SU-DHL-6 (cell line): Measurements from ENCODE around the gene INSC.

Experiments
- H2AFZ ChIP-seq: fragments of 200-600 bp; sonication (generic); 2 replicates; pipeline ENCODE4 v1.6.1; 2014; ENCODE audit warnings: low read depth, mild to moderate bottlenecking, moderate library complexity, mixed read lengths, antibody characterized with exemption, low read length; ENCODE audit not compliant: severe bottlenecking
- H3F3A ChIP-seq: fragments of 200-600 bp; shearing (Covaris generic); 2 replicates; pipeline ENCODE4 v1.6.0; 2016; ENCODE audit warnings: antibody characterized with exemption, mild to moderate bottlenecking; ENCODE audit not compliant: insufficient read depth
- H3K27ac ChIP-seq: fragments of 200-600 bp; sonication (generic); 2 replicates; pipeline ENCODE4 v1.5.1; 2016; ENCODE audit warnings: low read depth, mild to moderate bottlenecking, low read length, moderate library complexity, mixed read lengths
- H3K27me3 ChIP-seq: fragments of 200-600 bp; sonication (generic), shearing (Covaris generic); 2 replicates; pipeline ENCODE4 v1.6.0; 2014; ENCODE audit warnings: mild to moderate bottlenecking, low read length
- H3K36me3 ChIP-seq: fragments of 200-600 bp; sonication (generic); 2 replicates; pipeline ENCODE4 v1.6.1; 2014; ENCODE audit warnings: mild to moderate bottlenecking, low read length, mixed read lengths
- H3K4me2 ChIP-seq: fragments of 300-600, 200-600 bp; shearing (Covaris generic), sonication (generic); 2 replicates; pipeline ENCODE4 v1.6.0; 2014; ENCODE audit warnings: low read length, low read depth, mild to moderate bottlenecking; ENCODE audit not compliant: poor library complexity, severe bottlenecking
- H3K4me3 ChIP-seq: fragments of 200-600 bp; sonication (generic); 2 replicates; pipeline ENCODE4 v1.5.1; 2014; ENCODE audit warnings: antibody characterized with exemption, low read length, mild to moderate bottlenecking, mixed read lengths; ENCODE audit not compliant: insufficient read depth, poor library complexity, severe bottlenecking
- H3K79me2 ChIP-seq: fragments of 200-600 bp; sonication (generic); 2 replicates; pipeline ENCODE4 v1.6.1; 2014; ENCODE audit warnings: mild to moderate bottlenecking, low read length, moderate library complexity; ENCODE audit not compliant: insufficient read depth
- H3K9ac ChIP-seq: fragments of 200-600 bp; sonication (generic); 2 replicates; pipeline ENCODE4 v1.7.0; 2014; ENCODE audit warnings: mild to moderate bottlenecking, low read length
- H3K9me2 ChIP-seq: fragments of 200-600 bp; sonication (generic); replicated peaks from 2 replicates; pipeline ENCODE4 v1.6.1; 2014; ENCODE audit warnings: low read length; ENCODE audit not compliant: insufficient read depth
- H3K9me3 ChIP-seq: fragments of 200-600 bp; sonication (generic); 2 replicates; pipeline ENCODE4 v1.6.1; 2014; ENCODE audit warnings: low read length, mixed read lengths; ENCODE audit not compliant: insufficient read depth
- H4K20me1 ChIP-seq: fragments of 200-600 bp; sonication (generic); 2 replicates; pipeline ENCODE4 v1.6.1; 2014; ENCODE audit warnings: low read depth, mild to moderate bottlenecking, antibody characterized with exemption, low read length, moderate library complexity, mixed read lengths
- EZH2phosphoT487 ChIP-seq: fragments of 200-600 bp; sonication (generic), shearing (Covaris generic); conservative IDR thresholded peaks from 2 replicates; pipeline ENCODE4 v1.6.1; 2018; ENCODE audit warnings: mild to moderate bottlenecking, antibody characterized with exemption, low read length, moderate library complexity, mixed read lengths
- TF ChIP-seq, protein P1 (sequence below): fragments of 200-600 bp; sonication (generic); IDR thresholded peaks from one replicate; pipeline ENCODE4 v1.5.1; 2017; ENCODE audit warnings: antibody characterized with exemption, mild to moderate bottlenecking, low read length, moderate library complexity; ENCODE audit not compliant: insufficient read depth, poor library complexity, severe bottlenecking

INSC gene

DNA sequence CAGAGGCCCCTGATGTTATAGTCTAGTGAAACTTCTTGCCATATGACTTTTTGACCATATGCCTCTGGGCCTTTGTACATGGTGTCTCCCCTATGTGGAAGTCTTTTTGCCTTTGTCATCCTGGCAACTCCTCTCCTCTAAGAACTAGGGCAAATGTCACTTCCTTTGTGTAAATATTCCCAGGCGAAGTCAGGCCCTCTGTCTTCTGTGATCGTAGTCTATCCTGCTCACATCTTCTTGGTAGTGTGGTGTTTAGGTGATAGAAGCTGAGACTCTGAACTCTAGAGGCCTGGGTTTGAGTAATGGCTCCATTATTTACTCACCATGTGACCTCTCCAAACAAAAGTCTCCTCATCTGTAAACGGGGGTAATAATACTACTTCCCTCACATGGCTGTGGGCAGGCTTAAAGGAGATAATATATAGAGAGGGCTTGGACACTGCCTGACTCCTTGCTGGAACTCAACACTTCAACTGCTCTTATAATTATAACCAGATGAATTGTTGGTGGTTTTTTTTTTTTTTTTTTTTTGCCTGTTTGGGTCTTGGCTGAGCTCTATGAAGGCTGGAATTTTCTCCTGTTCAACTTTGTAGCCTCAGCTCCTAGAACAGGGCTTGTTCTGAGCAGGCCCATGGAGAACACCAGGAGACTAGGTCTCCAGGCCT lies 43.8 kb downstream of the INSC start:
- H3K9ac ChIP-seq, result no peak overlapping the region
- no peaks in the 10 kb centered on the region for H3K27me3 ChIP-seq
- H3K9me3 ChIP-seq, result no peaks in the 10 kb centered on the region
- H3K79me2 ChIP-seq, result no peaks in the 10 kb centered on the region
- no peaks in the 10 kb centered on the region for H3F3A ChIP-seq
- H3K27ac ChIP-seq, result no peak overlapping the region
- no peak overlapping the region for H2AFZ ChIP-seq
- no peak for TF ChIP-seq EZH2phosphoT487
- TF ChIP-seq, protein P1, sequence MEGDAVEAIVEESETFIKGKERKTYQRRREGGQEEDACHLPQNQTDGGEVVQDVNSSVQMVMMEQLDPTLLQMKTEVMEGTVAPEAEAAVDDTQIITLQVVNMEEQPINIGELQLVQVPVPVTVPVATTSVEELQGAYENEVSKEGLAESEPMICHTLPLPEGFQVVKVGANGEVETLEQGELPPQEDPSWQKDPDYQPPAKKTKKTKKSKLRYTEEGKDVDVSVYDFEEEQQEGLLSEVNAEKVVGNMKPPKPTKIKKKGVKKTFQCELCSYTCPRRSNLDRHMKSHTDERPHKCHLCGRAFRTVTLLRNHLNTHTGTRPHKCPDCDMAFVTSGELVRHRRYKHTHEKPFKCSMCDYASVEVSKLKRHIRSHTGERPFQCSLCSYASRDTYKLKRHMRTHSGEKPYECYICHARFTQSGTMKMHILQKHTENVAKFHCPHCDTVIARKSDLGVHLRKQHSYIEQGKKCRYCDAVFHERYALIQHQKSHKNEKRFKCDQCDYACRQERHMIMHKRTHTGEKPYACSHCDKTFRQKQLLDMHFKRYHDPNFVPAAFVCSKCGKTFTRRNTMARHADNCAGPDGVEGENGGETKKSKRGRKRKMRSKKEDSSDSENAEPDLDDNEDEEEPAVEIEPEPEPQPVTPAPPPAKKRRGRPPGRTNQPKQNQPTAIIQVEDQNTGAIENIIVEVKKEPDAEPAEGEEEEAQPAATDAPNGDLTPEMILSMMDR, result no peak
- no peaks in the 10 kb centered on the region for H4K20me1 ChIP-seq
- no peaks in the 10 kb centered on the region for H3K9me2 ChIP-seq
- H3K4me2 ChIP-seq, result no peak overlapping the region
- no peak overlapping the region for H3K4me3 ChIP-seq
- H3K36me3 ChIP-seq, result no peaks in the 10 kb centered on the region

DNA sequence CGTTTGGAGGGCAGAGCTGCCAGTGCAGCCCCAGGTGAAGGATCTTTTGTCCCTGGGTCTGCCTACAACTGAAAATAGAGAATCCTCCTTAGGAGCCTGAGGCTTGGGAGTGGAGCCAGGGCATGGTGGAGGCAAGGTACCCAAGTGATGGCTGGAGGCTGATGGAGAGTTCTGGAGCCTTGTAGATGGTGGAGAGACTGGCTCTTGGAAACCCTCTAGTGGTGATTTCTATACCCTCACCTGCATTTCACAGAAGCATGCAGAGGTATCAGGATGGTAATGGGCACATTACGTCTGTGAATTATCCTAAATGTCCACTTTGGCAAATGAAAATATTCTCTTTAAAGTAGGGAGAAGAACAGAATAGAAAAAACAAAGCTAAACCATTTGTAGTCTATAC lies 44.4 kb downstream of the INSC start:
- H4K20me1 ChIP-seq, result no peaks in the 10 kb centered on the region
- no peak overlapping the region for H3K4me3 ChIP-seq
- TF ChIP-seq EZH2phosphoT487, result no peak
- TF ChIP-seq, protein P1, result peak; percentile 85
- H3K9me2 ChIP-seq, result no peaks in the 10 kb centered on the region
- H2AFZ ChIP-seq, result no peak overlapping the region
- H3K79me2 ChIP-seq, result no peaks in the 10 kb centered on the region
- H3K27ac ChIP-seq, result no peak overlapping the region
- no peaks in the 10 kb centered on the region for H3K27me3 ChIP-seq
- H3K4me2 ChIP-seq, result no peak overlapping the region
- no peak overlapping the region for H3K9ac ChIP-seq
- H3F3A ChIP-seq, result no peaks in the 10 kb centered on the region
- no peaks in the 10 kb centered on the region for H3K36me3 ChIP-seq
- no peaks in the 10 kb centered on the region for H3K9me3 ChIP-seq

DNA sequence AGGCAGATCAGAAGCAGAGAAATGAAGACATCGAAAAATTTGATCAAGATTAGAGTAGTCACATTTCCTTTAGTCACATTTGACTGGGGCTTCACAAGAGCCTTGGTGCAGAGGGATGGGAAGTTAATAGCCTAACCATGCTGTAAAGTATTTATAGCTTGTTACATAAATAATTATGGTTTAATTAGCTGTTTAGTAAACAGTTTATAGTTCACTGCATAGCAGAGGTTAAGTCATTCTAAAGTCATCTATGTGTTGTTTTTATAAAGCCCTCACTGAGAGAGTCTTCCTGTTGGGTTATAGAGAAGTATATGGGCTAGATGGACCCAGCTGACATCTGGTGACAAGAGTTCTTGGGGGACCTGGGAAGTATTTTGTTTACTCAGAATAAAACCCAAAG lies 47.1 kb downstream of the INSC start:
- H3K27ac ChIP-seq, result no peak overlapping the region

More for the DNA sequence above, 47.1 kb downstream of the INSC start:
- Histone ChIP-seq H3K27me3 (no peaks in the 10 kb centered on the region), H3F3A (no peaks in the 10 kb centered on the region), H4K20me1 (no peaks in the 10 kb centered on the region), H3K9me2 (no peaks in the 10 kb centered on the region), H3K9ac (no peak overlapping the region), H3K36me3 (no peaks in the 10 kb centered on the region), H3K4me2 (no peak overlapping the region), H2AFZ (no peak overlapping the region), H3K4me3 (no peak overlapping the region), H3K9me3 (no peaks in the 10 kb centered on the region), H3K79me2 (no peaks in the 10 kb centered on the region)
- TF ChIP-seq EZH2phosphoT487, result no peak
- TF ChIP-seq, protein P1, result no peak
